ENCODE results near the gene NSD2. TPM values are rescaled to one million over a fixed set of nuclear protein-coding genes. Genes with fewer than 3 reads are reported as not detected.

NSD2 gene
- total and polyA plus RNA-seq, 9 of the 15 experiments (the other 6 are each of a cell fraction or from before 2014, with no cell fraction given): 6.4 to 126 (median 58.8) TPM

- FAIRE-seq (no peak), DNase-seq (ENCODE audit: extremely low read depth in 1 of 4, low spot score in 3 of 4) (no peak), ATAC-seq (no peak)
- Histone ChIP-seq H3K9me3 (replicated peaks; ENCODE audit: control insufficient read depth, insufficient read depth, low read depth, low read length) (no peaks in the 10 kb centered on the region), H3K36me3 (ENCODE audit: control insufficient read depth, insufficient read depth, low read length) (peaks cover 8% of the 10 kb centered on the region; the same call in 1 of the 3 replicates), H3K27me3 (ENCODE audit: control insufficient read depth in 2 of 2, insufficient read depth in 2 of 2, low read length in 2 of 2) (no peaks in the 10 kb centered on the region), H3K9me1 (ENCODE audit: control insufficient read depth, insufficient read depth, low read length) (no peaks in the 10 kb centered on the region), H3K4me2 (ENCODE audit: insufficient read depth, low read length) (no peak overlapping the region), H3K79me2 (ENCODE audit: control insufficient read depth, insufficient read depth, low read length) (peaks cover 22% of the 10 kb centered on the region), H3K27ac (ENCODE audit: extremely low read depth, low read depth, low read length) (no peak overlapping the region), H4K20me1 (replicated peaks; ENCODE audit: control insufficient read depth, insufficient read depth, low read length) (peaks cover 14% of the 10 kb centered on the region), H3K9ac (ENCODE audit: insufficient read depth in 1 of 2, low read depth in 2 of 2, low read length in 2 of 2) (no peak overlapping the region), H3K4me3 (no peak overlapping the region), H2AFZ (ENCODE audit: low read depth, low read length) (no peak overlapping the region), H3K4me1 (replicated peaks in 1 of 2; ENCODE audit: control insufficient read depth in 2 of 2, insufficient read depth in 2 of 2, low read length in 2 of 2) (peaks cover 25 to 42% of the 10 kb centered on the region in 2 experiments)
- TF ChIP-seq CEBPB (tag; IDR thresholded peaks at IDR 0.05) (peak; percentile 55), CEBPG (CRISPR knock-in tag; IDR thresholded peaks at IDR 0.05) (peak; percentile 17; the same call in 1 of the 2 replicates), CEBPG (tag; conservative IDR thresholded peaks at IDR 0.05 in 1 of 2, IDR thresholded peaks at IDR 0.05 in 1 of 2) (peak in 1 of 2 experiments; percentile 45; a peak in 1 of 4 replicates), ATF3 (IDR thresholded peaks at IDR 0.05) (peak; percentile 33; the same call in 1 of the 2 replicates), ATF3 (CRISPR knock-in tag; conservative IDR thresholded peaks at IDR 0.05) (no peak), MBD1 (CRISPR knock-in tag; IDR thresholded peaks at IDR 0.05) (no peak)
- CTCF ChIA-PET (ENCODE audit: low intra/inter-chr PET ratio): interaction anchor here (0.6 kb wide), 1 partner anchor 31 kb away, joined by 3 read pairs; no protein-coding TSS in a partner anchor
- POLR2A ChIA-PET: interaction anchor here (0.5 to 0.8 kb wide), 3 partner anchors 19 to 66 kb away, joined by 3 read pairs; no protein-coding TSS in a partner anchor
- BruUV-seq (replicated peaks): no TSS peak
- WGBS (ENCODE audit: insufficient coverage, low coverage, missing lambda C conversion rate): 64% methylated on average over 3 of the region's 3 CpGs
- intact Hi-C loops (cut with micrococcal nuclease): no loop called here
- in situ Hi-C loops (cut with MboI): no loop called here
These were observed 140.4 kb downstream of the NSD2 start for GRCh38 chr4:2011583-2011982.

Measured in K562 (cell line).